GM12875 (cell line): ENCODE data around the gene AMDHD2.
"Not testable (repeated sequence)": the region's sequence is repeated elsewhere in the genome, so short reads cannot be mapped to it uniquely, and the experiment has no call there.

Experiments used
- H3K4me3 ChIP-seq: one replicate; pipeline ENCODE4 v1.5.1; 2011; ENCODE audit warnings: low read depth, low read length, control low read depth
- CTCF ChIP-seq: IDR thresholded peaks from 2 replicates; pipeline ENCODE4 v1.5.1; 2011; ENCODE audit warnings: low read depth, mild to moderate bottlenecking, control low read depth, inconsistent platforms, low read length, moderate library complexity, borderline replicate concordance; ENCODE audit not compliant: insufficient read depth

The AMDHD2 gene

GRCh38 chr16:2529061-2529931 is 9.1 kb downstream of the AMDHD2 start:
- H3K4me3 ChIP-seq: no peak overlapping the region
- TF ChIP-seq CTCF: no peak

DNA sequence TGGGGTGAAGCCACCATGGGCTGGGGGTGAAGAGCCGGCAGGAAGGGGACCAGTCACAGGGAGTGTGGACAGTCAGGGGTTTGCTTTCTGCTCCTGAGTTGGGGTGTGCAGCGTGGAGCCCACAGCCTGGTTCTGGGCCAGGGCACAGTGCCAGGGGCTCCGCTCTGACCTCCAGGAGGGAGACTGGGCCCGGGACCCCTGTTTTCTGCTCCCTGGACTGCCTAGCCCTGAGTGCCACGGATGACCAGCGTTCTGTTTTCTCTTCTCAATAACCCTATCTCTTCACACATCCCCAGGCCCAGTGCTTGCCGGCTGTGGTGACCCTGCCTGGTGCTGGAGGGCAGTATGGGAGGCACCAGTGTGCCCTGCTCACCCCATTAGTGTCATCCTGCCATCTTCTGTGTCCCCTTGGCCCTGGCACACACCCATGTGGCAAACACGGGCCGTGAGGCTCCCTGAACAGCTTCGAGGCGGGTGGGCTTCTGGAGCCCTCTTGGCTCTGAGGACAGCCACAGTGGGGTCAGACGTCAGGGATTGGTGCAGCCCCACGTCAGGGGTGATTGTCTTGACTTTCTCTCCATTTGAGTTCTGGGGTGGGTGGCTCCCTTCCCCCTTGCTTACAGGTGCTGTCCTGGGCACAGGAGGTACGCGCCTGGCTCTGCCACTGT is 9.9 kb downstream of the AMDHD2 start:
- no peak for TF ChIP-seq CTCF

GRCh38 chr16:2530629-2531318 is 10.6 kb downstream of the AMDHD2 start:
- no peak overlapping the region for H3K4me3 ChIP-seq
- TF ChIP-seq CTCF: no peak

More for the DNA sequence above, 9.9 kb downstream of the AMDHD2 start:
- H3K4me3 ChIP-seq: no peak overlapping the region

DNA sequence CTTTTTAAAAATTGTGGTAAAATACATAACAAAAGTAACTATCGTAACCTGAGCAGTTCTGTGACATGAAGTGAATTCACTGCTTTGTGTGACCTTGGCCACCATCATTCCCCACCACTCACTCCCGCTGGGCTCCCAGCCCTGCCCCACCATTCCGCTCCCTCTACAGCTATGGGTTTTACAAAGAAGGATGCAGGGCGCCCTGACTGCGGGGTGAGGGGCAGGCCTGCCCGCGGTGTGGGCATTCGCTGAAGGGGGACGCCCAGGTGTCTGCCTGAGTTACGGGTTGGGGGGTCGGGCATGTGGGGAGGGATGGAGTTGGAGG is 11.2 kb downstream of the AMDHD2 start, which contains the start of gene CEMP1:
TSS of gene CEMP1 (minus strand) at position 38 of the 325 bp plus-strand sequence. CDS start 335 bp downstream, outside the sequence.
- H3K4me3 ChIP-seq: peak within 1 kb of the TSS; percentile 63
- TF ChIP-seq CTCF: no peak

GRCh38 chr16:2531696-2532493 is 11.7 kb downstream of the AMDHD2 start:
- peak overlapping the region; percentile 63 for H3K4me3 ChIP-seq
- no peak for TF ChIP-seq CTCF

- peak overlapping the region; percentile 46 for H3K4me3 ChIP-seq
- TF ChIP-seq CTCF: no peak
Measured at GRCh38 chr16:2532494-2533141, 12.4 kb downstream of the AMDHD2 start.

- not testable (repeated sequence) for H3K4me3 ChIP-seq
Measured at GRCh38 chr16:2533142-2533755, 13.1 kb downstream of the AMDHD2 start.
